Astrocyte (in vitro differentiated cells and primary cell): ENCODE data around the gene KIFC1.

Source experiments
- EZH2 ChIP-seq: IDR thresholded peaks from 2 replicates; pipeline ENCODE4 v1.6.1; 2012; ENCODE audit warnings: mild to moderate bottlenecking, low read length, inconsistent platforms; ENCODE audit not compliant: insufficient read depth
- TF ChIP-seq, protein P1 (sequence below): IDR thresholded peaks from 2 replicates; pipeline ENCODE4 v1.5.1; 2011; ENCODE audit warnings: low read depth, mild to moderate bottlenecking, inconsistent platforms, low read length, moderate library complexity; ENCODE audit not compliant: insufficient read depth

DNA sequence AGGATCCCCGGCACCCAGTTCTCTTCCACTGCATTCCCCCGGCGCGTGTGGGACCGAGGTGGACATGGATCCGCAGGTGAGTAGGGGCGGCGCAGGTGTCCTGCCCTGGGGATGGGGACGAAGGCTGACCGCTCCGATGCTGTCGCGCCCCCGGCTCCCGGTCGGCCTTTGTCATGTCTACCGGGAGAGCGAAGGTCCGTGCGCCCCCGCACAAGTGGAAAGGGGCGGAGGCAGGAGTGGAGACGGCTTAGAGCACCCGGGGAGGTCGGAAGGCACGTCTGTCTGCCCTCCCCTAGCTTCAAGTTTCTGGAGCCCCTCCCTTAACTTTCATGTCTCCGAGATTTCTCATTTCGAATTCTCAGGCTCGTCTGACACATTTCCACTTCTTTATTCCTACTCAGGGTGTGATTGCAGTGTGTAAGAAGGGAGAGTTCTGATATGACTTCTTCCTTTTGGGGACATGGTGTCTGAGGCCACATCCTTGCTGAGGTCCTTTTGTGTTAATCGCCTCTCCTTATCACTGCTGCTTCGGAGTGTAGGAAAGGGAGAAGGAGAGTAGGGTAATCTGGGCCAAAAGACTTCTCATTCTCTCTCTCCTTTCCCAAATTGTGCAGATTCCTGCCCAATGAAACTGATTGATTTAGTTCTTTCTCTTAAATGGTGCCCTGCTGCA is 435 bp downstream of the KIFC1 start:
- TF ChIP-seq, protein P1, sequence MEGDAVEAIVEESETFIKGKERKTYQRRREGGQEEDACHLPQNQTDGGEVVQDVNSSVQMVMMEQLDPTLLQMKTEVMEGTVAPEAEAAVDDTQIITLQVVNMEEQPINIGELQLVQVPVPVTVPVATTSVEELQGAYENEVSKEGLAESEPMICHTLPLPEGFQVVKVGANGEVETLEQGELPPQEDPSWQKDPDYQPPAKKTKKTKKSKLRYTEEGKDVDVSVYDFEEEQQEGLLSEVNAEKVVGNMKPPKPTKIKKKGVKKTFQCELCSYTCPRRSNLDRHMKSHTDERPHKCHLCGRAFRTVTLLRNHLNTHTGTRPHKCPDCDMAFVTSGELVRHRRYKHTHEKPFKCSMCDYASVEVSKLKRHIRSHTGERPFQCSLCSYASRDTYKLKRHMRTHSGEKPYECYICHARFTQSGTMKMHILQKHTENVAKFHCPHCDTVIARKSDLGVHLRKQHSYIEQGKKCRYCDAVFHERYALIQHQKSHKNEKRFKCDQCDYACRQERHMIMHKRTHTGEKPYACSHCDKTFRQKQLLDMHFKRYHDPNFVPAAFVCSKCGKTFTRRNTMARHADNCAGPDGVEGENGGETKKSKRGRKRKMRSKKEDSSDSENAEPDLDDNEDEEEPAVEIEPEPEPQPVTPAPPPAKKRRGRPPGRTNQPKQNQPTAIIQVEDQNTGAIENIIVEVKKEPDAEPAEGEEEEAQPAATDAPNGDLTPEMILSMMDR: no peak
- TF ChIP-seq EZH2: no peak
